Ureter (tissue), 1 donor: ENCODE measurements around the gene GRIK3. TPM values are rescaled to one million over a fixed set of nuclear protein-coding genes. Genes with fewer than 3 reads are reported as not detected.

Source experiments
- DNase-seq: peaks from one replicate; pipeline ENCODE4 v3.0.0-alpha.2; 2020; ENCODE audit warnings: low spot score
- total RNA-seq: library from RNA; stranded (reverse); gene quantifications from one replicate; pipeline ENCODE4 v1.2.4, GENCODE V29; 2023
- donor health status: DM: yes; HTN: yes; CAD: no.

GRIK3 gene
- total RNA-seq, 1 donor from 2014 or later: 0.55 TPM

DNA sequence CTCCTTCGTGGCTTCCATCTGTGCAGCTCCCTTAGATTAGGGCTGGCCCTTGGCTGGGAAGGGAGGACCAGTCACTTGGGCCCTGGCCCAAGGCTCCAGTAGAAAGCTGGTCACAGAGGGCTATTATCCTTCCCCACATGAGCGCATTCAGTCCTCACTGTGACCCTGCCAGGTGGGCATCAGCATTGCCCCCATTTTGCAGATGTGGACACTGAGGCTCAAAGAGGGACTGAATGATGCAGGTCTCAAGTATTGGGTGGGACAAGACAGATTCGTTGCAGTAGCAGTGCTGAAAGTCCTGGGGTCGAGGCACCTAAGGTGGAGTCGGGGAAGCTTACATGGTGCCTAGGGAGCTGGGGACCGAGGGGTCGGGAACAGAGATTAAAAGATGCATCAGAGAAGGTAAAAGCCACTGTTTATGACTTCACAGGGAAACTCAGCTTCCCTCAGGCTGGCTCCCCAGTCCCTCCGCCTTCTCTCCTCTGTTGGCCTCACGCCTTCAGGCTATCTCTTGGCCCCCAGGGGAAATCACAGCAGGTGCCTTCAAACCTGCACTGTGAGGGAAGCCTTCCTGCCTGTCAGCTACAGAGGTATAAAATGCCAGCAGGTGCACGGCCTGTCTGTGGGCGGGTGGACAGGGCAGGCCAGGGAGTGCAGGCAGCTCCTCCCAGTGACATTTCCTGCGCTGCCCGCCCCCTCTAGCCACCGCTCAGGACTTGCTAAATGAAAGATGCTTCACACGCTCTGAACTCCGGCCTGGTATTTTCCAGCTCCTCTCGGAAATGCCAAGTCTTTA is 178.4 kb downstream of the GRIK3 start:
- no peak for DNase-seq

DNA sequence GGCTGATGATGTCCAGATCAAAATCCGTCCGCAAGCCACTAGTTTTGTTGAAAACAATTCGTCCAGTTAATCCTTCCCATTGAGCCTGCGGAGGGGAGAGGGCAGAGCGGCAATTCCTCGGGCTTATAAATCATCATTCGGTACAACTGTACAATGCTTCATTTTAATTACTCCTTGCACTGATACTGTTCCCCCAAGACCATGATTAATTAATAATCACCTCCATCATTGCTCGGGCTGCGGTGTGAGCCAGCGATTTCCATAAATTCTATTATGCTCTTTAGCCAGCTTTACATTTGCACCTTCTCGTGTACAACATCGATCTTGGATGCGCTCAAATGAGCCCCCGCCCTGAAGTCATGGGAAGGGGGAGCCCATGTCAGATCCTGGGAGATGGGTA is 180.7 kb downstream of the GRIK3 start:
- no peak for DNase-seq

DNA sequence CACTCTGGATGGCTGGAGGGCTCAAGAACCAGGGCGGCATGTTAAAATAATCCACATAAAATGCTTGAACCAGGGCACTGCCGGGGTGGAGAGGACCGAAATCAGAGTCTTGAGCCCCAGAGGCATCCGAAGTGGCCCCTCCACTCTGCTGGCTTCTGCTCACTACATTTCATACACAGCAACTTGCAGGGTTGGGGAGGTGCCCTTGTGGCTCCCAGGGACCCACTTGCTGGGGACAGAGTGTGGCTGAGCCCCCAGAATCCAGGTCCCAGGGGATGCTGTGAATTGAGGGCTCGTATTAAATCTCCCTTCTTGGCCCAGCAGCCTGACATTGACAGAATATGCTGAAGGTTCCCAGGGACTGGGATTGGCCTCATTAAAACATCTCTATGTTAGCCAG is 181.7 kb downstream of the GRIK3 start:
- no peak for DNase-seq

DNA sequence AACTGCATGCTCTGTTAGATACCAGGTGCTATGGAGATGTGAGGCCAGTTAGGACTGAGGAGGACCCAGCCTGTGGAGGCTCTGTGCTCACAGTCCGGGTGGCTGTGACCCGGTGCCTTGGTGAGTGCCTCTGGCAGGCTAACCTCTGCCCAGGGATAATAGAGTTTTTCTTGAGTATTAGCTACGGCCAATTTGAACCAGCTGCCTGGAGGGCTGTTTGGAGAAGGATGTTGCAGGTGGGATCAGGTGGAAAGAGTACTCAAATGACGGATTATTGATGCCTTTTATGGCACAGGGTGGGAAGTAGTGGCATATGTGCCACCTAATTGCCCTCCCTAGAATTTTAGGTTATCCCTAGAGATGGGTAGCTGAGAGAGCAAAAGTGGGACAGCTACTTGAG is 182.7 kb downstream of the GRIK3 start:
- no peak for DNase-seq

DNA sequence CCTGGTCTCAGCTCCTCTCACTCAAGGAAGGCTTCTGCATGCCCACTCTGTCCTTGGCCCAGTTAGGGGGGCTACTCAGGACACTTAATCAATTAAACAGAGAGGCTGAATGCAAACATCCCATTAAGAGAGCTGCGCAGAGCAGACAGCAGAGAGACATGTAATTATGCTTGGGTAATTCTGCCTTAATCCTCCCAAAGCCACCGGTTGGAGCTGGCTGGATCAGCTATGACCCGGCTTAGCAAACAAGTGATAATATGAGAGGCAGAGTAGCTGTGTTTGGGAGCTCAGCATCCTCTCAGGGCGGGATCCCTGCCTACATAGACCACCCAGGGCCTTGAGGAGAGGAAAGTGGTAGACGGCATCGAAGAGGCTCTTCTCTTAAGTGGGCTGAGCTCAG is 183.2 kb downstream of the GRIK3 start:
- no peak for DNase-seq

DNA sequence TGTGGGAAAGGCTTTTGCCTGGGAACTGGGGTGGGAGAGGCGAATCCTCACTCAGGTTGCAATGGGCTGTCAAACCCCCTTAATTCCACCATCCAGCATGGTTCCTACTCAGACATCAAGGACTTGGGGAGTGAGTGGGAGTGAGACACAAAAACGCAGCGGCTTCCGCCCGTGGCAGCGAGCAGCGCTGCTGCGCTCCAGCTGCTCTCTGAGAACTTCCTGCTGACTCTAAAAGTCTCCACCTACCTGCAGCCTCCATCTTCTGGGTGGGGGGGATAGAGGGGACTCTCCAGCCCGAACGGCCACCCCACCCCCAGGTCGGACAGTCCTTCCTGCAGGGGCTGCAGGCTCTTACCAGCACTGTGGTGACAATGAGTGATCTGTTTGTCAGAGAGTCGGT is 184.4 kb downstream of the GRIK3 start:
- DNase-seq: no peak

DNA sequence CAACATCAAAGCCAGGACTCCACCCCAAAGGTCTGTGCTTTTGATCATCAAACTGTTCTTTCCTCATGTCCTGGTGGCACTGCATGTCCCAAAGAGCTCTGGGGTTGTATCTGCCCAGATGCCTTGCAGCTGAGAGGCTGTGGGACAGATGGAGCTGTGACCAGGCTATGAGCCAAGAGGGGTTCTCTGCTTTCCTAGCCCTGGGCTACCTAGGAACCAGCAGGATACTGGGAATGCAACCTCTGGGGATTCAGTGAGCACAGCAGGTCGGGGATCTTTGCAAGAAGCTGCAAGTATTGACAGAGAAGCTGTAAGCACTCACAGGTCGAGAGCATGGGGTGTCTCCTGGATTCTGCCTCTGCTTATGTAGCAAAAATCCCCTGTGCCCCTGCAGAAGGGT is 186.6 kb downstream of the GRIK3 start:
- DNase-seq: no peak

DNA sequence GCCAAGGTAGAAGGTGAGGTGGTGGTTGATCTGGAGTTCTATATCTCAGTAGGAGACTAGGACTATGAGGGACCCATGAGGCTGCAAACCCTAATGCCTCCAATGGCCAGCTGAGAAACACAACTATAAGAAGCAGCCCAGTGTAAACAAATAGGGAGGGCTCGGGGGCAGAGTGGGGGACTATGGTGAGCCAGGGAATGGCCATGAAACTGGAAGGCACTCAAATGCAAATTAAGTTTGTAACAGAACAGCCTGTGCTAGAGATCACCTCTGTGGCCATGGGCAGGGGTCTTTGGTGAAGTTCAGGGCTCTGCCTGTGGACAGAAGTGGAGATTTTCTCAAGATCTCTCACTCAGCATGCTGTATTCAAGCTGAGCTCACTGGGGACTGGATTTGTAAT is 187.1 kb downstream of the GRIK3 start:
- DNase-seq: no peak

DNA sequence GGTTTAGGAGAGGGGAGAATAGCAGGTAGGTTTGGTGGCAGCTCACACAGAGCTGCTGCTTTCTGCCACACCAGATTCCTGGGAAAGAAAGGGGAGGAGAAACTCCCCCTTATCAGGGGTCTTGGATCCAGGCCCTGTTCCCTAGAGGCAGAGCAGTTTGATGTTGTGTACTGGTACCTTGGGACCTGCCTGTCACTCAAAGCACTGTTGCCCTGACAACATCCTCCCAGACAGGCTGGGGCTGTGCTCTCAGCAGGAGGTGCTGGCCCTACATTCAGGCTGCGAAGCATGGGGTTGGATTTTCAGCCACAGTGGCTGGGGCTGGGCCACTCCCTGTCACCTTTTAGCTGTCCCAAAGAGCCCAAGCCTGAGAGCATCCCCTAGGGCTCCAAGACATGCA is 188.0 kb downstream of the GRIK3 start:
- DNase-seq: no peak

DNA sequence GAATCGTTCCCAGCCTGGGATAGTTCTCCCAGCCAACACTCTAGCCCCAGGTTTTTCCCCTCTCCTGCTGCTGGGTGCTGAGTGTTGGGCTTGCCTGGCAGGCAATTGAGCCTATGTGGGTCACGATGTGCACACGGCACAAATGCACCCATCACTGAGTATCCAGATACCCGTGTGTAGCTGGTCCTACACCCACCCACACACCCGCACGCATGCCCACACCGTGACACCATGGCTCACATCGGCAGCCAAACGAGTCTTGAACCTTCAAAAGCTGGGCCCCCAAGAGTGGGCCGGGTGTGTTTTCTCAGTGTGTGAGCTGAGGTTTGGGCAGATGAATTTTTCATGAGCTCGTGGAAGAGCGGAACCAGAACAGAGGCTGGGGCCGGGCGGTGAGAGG is 188.5 kb downstream of the GRIK3 start:
- DNase-seq: no peak

DNA sequence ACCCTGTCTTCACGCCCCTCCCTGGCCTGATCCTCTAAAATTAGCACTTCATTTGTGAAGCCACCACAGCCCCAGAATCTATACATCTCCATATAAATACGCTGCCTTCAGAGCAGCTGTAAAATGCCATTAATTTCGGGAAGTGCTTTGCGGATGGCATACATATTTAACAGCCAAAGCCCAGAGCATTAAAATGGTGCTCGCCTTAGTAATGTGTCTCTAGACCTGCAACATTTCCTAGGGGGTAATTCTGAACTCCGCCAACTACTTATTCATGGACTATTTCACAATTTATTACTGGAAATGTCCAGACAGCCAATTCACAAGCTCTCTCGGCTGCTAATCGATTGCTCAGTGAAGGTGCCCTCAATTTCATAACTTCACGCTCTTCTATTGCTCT is 189.4 kb downstream of the GRIK3 start:
- DNase-seq: no peak

DNA sequence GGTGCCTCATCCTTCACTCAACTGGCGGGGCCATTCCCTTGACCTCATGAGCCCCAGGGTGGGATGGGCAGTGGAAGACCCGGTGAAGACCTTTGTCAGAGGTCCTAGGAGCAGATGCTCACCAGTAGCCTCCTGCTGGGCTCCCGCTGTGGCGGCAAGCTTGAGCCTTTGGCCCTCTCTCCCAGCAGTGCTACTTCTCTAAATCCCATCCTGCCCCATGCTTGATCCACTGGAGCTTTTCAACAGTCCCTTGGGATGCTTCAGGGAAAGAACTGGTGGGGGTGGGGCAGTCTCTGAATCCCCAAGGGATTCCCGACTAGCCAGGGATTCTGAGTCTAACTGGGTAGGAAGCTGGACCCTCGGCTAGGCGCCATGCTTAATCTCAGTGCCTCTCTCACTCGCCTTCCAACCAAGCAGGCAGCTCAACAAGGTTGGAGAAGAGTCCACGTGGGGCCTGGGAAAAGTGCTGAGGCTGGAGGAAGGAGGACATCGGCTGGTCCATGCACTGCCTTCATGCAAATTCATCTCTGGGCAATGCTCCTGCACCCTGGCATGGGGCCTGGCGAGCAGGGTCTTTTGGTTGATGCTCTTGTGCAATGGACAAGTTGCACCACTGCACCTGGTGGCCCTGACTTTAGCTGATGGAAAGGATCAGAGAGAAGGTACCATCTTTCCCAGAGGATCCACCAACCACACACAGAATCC is 190.3 kb downstream of the GRIK3 start:
- DNase-seq: no peak

DNA sequence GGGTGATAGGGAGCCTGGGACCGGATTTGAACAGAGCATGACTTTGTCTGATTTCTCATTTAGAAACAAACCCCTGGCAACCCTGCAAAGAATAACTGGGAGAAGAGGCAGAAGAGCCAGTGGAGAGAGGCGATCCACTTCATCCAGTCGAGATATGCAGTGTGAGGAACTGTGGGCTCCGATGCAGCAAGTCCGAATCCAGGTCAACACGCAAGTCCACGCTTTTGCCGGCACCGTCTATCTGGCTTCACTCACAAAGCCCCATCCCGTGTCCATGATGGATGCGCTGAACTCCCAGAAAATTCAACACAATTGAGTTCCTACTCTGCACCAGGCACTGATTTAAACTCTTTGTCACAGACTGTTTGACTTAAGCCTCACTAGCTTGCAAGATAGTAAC is 191.3 kb downstream of the GRIK3 start:
- no peak for DNase-seq

DNA sequence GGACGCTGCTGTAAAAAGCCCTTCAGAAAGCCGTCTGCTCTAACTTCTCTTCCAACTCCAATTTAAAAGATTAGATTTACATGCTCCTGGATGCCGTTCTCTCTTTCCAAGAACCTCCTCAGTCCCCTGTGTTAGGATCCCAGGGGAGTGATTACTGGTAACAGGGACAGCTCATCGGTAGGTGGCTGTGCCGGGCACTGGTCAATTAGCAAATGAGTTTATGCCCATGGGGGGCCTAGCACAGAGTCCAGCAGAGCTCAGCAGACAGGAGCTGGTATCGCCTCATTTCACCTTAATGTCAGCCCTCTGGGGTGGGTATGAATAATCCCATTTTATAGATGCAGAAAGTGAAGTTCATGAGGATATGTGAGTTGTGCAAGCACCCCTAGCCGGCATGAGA is 191.9 kb downstream of the GRIK3 start:
- DNase-seq: no peak

DNA sequence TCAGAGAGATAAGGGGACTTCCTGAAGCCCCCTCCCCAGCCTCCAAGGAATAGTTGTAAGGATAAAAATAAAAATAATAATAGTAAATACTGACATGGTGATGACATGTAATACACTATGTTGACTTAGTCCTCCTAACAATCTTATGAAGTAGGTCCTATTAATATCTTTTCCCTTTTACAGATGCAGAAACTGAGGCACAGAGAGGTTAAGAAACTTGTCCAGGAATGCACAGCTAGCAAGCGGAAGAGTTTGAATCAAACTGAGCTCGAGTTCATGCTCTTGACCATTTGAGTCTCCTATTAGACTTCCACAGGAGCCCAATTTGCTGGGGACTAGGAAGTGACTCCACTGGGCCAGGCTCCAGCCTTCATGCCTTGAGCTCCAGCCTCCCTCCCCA is 194.8 kb downstream of the GRIK3 start:
- DNase-seq: no peak

DNA sequence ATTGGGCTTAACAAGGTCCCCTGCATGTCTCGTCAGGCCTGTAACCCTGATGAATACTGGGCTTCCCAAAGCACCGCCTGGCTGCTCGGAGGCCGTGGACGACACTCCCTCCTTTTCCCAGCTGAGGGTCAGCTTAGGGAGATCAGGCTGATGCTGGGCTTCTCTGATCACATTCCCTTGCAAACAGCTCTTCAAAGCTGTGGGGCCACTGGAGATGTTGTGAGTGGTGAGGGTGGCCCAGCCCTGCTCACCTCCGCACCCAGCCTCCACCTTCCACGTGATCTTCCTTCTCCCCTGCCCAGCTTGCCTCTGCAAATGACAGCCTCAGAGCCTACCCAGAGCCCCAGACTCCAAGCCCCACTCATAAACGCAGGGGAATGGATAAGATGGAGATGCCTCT is 195.4 kb downstream of the GRIK3 start:
- no peak for DNase-seq

DNA sequence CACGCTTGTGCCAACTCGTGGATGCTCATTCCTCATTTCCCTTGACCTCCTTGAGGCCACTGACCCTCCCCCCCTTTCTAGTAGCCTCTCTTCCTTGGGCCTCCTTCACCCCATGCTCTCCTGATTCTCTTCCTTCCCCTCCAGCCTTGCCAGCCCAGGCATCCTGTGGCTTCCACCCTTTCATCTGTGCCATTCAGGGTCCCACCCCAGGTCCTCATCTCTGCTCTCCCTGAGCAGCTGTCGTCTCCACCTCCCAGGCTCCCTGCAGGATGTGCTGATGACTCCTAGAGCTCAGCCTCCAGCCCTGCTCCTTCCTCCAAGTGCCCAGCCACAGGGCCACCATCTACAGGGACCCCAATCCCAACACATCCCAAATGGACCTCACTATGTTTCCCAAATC is 197.4 kb downstream of the GRIK3 start:
- no peak for DNase-seq

DNA sequence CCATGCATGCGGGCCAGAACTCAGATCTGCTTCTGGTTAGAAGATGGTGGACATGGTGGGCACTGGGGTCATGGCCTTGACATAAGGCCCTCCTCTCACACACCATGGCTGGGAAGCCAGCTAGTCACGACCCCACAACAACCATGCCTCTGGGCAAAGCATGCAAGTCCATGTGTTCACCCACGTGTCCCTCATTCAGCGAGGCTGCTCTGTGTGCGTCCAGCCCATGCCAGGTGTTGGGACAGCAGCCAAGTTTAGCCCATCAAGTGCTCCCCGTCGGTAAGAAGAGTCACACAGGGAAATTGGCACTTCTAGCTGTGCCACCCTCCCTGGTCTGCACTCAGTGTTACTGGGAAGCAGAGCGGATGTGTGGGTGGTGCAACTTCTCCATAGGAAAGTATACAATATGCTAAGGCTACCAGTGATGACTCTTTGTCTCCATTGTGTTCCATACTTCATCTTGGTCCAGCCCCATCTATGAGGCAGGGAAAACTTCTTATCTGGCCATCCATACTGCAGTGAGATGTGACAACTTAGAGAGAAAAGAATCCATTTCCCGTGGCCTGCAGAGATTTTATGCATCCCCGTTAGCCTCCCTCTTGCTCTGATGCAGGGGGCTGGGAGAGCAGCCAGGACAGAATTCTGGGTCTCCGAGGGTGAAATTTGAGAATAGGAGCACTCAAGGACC is 198.0 kb downstream of the GRIK3 start:
- no peak for DNase-seq

DNA sequence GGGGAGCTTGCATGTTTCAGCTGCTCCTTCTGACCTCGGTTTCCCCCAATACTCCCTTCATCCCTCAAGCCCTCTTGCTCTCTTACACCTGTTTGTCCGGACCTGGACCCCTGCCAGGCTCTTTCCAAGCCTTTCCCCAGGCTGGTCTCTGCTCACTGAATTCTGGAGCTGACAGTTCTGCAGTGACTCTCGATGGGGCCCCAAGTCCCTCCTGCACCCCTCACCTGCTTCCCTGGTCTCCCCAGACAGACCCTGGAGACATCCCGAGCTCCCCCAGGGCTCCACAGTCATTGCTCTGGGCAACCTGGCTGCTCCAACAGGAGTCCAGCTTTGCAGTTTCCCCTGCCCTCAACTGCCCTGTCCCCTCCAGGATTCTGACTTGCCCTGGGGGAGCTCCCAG is 198.6 kb downstream of the GRIK3 start:
- no peak for DNase-seq

DNA sequence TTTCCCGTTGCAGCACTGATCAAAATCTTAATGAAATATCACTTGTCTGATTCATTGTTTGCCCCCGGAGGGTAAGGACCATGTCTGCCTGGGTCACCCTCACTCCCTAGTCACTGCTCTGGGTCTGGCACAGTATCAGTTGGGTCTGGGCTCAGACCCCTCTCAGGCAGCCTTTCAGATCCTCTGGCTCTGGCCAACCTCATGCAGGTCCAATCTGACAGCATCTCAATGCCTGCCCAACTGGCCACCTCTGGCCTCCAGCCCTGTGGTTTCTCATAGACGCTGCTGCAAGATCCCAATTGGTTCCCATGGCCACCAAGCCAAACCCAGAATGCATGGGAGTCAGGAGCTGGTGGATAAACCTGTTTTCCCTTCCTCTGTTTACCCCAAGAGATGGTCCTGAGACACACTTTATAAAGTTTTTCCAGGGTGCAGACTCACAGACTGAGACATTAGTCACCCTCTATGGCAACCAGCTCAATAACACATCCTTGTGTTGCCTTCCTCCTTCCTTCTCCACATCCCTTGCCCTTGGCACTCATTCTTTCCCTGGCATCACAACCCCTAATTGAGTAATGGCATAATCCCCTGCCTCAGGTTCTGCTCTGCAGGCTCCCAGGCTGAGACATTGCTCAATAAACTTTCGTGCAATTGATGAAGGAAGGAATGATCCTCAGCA is 199.2 kb downstream of the GRIK3 start:
- no peak for DNase-seq

DNA sequence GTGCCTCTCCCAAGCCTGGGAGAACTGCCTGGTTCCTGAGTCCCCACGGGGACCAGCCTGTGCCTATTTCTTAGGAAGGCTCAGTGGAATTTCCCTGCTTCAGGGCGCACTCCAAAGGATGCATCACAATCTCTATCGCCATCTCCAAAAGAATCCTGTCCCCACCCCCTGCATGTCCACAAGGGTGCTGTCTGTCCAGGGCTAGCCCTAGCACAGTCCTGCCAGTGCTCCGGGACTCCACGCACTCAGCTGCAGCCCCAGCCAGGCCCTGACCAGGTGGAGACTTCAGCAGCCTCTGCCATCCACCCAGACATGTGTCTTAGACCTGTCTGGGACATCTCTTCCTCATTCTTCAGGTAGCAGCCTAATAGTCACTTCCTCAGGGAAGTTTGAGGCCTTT is 199.7 kb downstream of the GRIK3 start:
- DNase-seq: no peak

DNA sequence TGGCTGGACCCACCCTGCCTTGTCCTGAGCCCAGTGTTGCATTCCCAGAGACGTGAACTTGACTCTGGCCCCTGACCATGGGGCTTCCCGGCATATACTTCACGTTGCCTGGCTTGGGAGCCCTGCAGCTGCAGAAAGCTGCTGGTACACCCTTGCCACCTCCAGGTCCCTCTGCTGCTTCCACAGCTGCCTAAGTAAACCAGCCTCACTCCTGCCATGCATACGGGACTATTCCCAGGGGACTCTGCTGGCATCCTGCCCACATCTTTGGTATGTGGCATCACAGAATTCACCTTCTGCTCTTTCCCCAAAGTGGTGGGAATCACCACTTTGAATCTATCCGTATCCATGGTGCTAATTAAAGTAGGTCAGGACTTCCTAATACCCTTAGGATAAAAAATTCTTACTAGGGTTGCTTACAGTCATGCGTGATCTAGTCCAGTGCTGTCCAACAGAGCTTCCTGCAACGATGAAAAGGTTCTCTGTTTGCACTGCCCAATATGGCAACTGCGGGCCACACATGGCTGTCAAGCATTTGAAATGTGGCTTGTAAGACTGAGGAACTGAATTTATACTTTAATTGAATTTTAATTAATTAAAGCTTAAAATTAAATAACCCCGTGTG is 203.0 kb downstream of the GRIK3 start:
- no peak for DNase-seq
